Upper lobe of right lung (tissue), 1 donor: ENCODE results near the gene SPIN1. TPM values are rescaled to one million over a fixed set of nuclear protein-coding genes. Genes with fewer than 3 reads are reported as not detected.

ENCODE experiments used
- ATAC-seq: fragments of 200-7000 bp; cut with Tn5 transposase; one replicate; pipeline ENCODE4 v1.9.1; 2020; ENCODE audit warnings: mild to moderate bottlenecking, moderate library complexity
- DNase-seq: peaks from one replicate; pipeline ENCODE4 v3.0.0-alpha.2; 2020
- H3K27ac ChIP-seq: fragments of 200-600 bp; one replicate; pipeline ENCODE4 v1.8.0; 2022
- H3K27me3 ChIP-seq: fragments of 200-600 bp; one replicate; pipeline ENCODE4 v1.8.0; 2022; ENCODE audit warnings: mild to moderate bottlenecking
- H3K36me3 ChIP-seq: fragments of 200-600 bp; one replicate; pipeline ENCODE4 v1.8.0; 2022
- H3K4me1 ChIP-seq: fragments of 200-600 bp; one replicate; pipeline ENCODE4 v1.8.0; 2022
- H3K4me3 ChIP-seq: fragments of 200-600 bp; one replicate; pipeline ENCODE4 v1.8.0; 2022; ENCODE audit warnings: mild to moderate bottlenecking
- H3K9me3 ChIP-seq: fragments of 200-600 bp; one replicate; pipeline ENCODE4 v1.8.0; 2022
- CTCF ChIP-seq: fragments of 200-600 bp; IDR thresholded peaks from one replicate; pipeline ENCODE4 v1.8.0; 2022; ENCODE audit warnings: antibody characterized with exemption
- intact Hi-C: fragments of 100-400 bp; cut with DNase I; formaldehyde crosslinking; loops from one replicate; pipeline ENCODE4 v1.11.0; 2022
- total RNA-seq: library from RNA; stranded (reverse); fragmentation: NEBNext Ultra II Directional; extraction: Animal tissue kit (Norgen Biotek cat#: 25700); gene quantifications from one replicate; pipeline ENCODE4 v1.2.1, GENCODE V29; 2021
- donor health status: DM: no; HTN: yes; CAD: no; lungs with severe emphysema.

The SPIN1 gene
- total RNA-seq, 1 donor from 2014 or later = 69.2 TPM

GRCh38 chr9:88458716-88459465 lies 70.6 kb downstream of the SPIN1 start:
- Histone ChIP-seq H3K4me3 (no peak overlapping the region), H3K27me3 (no peaks in the 10 kb centered on the region), H3K36me3 (peaks cover 12% of the 10 kb centered on the region), H3K4me1 (no peaks in the 10 kb centered on the region), H3K27ac (no peak overlapping the region), H3K9me3 (no peaks in the 10 kb centered on the region)
- DNase-seq (no peak), ATAC-seq (no peak)
- intact Hi-C loops = no loop called here
- no peak for TF ChIP-seq CTCF

- TF ChIP-seq CTCF = no peak
- no peaks in the 10 kb centered on the region for H3K9me3 ChIP-seq
- H3K4me1 ChIP-seq = no peaks in the 10 kb centered on the region
- H3K4me3 ChIP-seq = no peak overlapping the region
- no peak overlapping the region for H3K27ac ChIP-seq
- peaks cover 7% of the 10 kb centered on the region for H3K36me3 ChIP-seq
- no peak for DNase-seq
- no peak for ATAC-seq
- no peaks in the 10 kb centered on the region for H3K27me3 ChIP-seq
- intact Hi-C loops = no loop called here
Measured at GRCh38 chr9:88460587-88461332, 72.5 kb downstream of the SPIN1 start.

GRCh38 chr9:88462191-88462590 lies 73.9 kb downstream of the SPIN1 start:
- Histone ChIP-seq H3K4me1 (no peaks in the 10 kb centered on the region), H3K4me3 (no peak overlapping the region), H3K9me3 (no peaks in the 10 kb centered on the region), H3K36me3 (peaks cover 6% of the 10 kb centered on the region), H3K27me3 (no peaks in the 10 kb centered on the region), H3K27ac (no peak overlapping the region)
- intact Hi-C loops = no loop called here
- DNase-seq (no peak), ATAC-seq (no peak)
- TF ChIP-seq CTCF = no peak

- no peaks in the 10 kb centered on the region for H3K4me1 ChIP-seq
- DNase-seq (no peak), ATAC-seq (no peak)
- intact Hi-C loops = no loop called here
- no peak overlapping the region for H3K27ac ChIP-seq
- H3K9me3 ChIP-seq = no peaks in the 10 kb centered on the region
- H3K4me3 ChIP-seq = no peak overlapping the region
- peaks cover 16% of the 10 kb centered on the region for H3K36me3 ChIP-seq
- no peaks in the 10 kb centered on the region for H3K27me3 ChIP-seq
- TF ChIP-seq CTCF = no peak
Measured at GRCh38 chr9:88464851-88465250, 76.6 kb downstream of the SPIN1 start.

GRCh38 chr9:88468226-88468625 lies 80.0 kb downstream of the SPIN1 start:
- Histone ChIP-seq H3K36me3 (peaks cover 15% of the 10 kb centered on the region), H3K27me3 (no peaks in the 10 kb centered on the region), H3K9me3 (no peaks in the 10 kb centered on the region), H3K27ac (no peak overlapping the region), H3K4me1 (no peaks in the 10 kb centered on the region), H3K4me3 (no peak overlapping the region)
- intact Hi-C loops = no loop called here
- ATAC-seq = no peak
- no peak for TF ChIP-seq CTCF
- no peak for DNase-seq
